ENCODE results near the gene IFT27.

- TF ChIP-seq CTCF (IDR thresholded peaks at IDR 0.05; ENCODE audit: low read depth, low read length, poor library complexity, severe bottlenecking) (no peak), EZH2phosphoT487 (IDR thresholded peaks at IDR 0.05; ENCODE audit: borderline replicate concordance, low read length) (no peak)
These were observed 22.0 kb downstream of the IFT27 start for GRCh38 chr22:36753916-36754315.

Measured in DOHH2 (cell line).